GM12801 (cell line): Measurements from ENCODE around the gene ZDHHC13.

ENCODE experiments used
- CTCF ChIP-seq: IDR thresholded peaks from one replicate; pipeline ENCODE4 v1.5.1; 2011; ENCODE audit warnings: control low read depth; ENCODE audit not compliant: insufficient read length; ENCODE audit errors: extremely low read depth

Gene ZDHHC13

GRCh38 chr11:19218786-19219460, 102.0 kb downstream of the ZDHHC13 start:
- TF ChIP-seq CTCF = no peak

GRCh38 chr11:19220903-19221724, 104.1 kb downstream of the ZDHHC13 start:
- TF ChIP-seq CTCF = no peak

- no peak for TF ChIP-seq CTCF
Measured at GRCh38 chr11:19225123-19225522, 108.2 kb downstream of the ZDHHC13 start.

- no peak for TF ChIP-seq CTCF
Measured at GRCh38 chr11:19225581-19225980, 108.6 kb downstream of the ZDHHC13 start.
